Activated naive CD8-positive, alpha-beta T cell treated with anti-CD3 and anti-CD28 coated beads, Interleukin-2, amount 10 ng/mL, durations not matched to agents 7 days and 5 days (primary cell): ENCODE measurements around the gene OPN3. TPM values are rescaled to one million over a fixed set of nuclear protein-coding genes. Genes with fewer than 3 reads are reported as not detected.

Source experiments
- total RNA-seq, 2 experiments: library from RNA; stranded (reverse); gene quantifications; one replicate each; pipeline ENCODE4 v1.2.3, GENCODE V29; 2021

OPN3 gene
- total RNA-seq, 2 experiments from 2014 or later = 12.1 to 12.8 TPM

Other genes with a start within 250 kb of the OPN3 start
- gene FH, start 120.6 kb downstream of the OPN3 start, total RNA-seq = 10 to 100 TPM; 53.5 to 54.7 TPM
- gene KMO, start 108.0 kb downstream of the OPN3 start, total RNA-seq = under 1 TPM in 1 of 2 experiments, not detected in 1; 0.25 TPM
- gene CHML, start within 50 bp of the OPN3 start, total RNA-seq = 10 to 100 TPM; 11.6 to 13.7 TPM
- gene WDR64, start 11.9 kb upstream of the OPN3 start, total RNA-seq = under 1 TPM; 0.58 to 0.99 TPM
- gene EXO1, start 207.8 kb upstream of the OPN3 start, total RNA-seq = 10 to 100 TPM; 29.0 to 32.7 TPM